Natural killer cell (primary cell): Measurements from ENCODE around the gene TBC1D22A. TPM values are rescaled to one million over a fixed set of nuclear protein-coding genes. Genes with fewer than 3 reads are reported as not detected.

Experiments
- ATAC-seq, 3 donors: fragments of 150-1000 bp in 2 of 3; fragments of 200-7000 bp in 1 of 3; cut with Tn5 transposase; 1 replicate in 1 of 3; 2 replicates in 2 of 3; pipeline ENCODE4 v1.10.0; 2021; ENCODE audit warnings: mild to moderate bottlenecking in 2 of 3, moderate library complexity in 2 of 3
- DNase-seq, 2 donors: peaks; one replicate each; pipeline versions ENCODE4 v3.0.0 to v3.0.0-alpha.2; 2013 to 2021; ENCODE audit warnings: mixed read lengths in 1 of 2
- H3K27ac ChIP-seq: one replicate; pipeline ENCODE4 v1.5.1; 2013; ENCODE audit warnings: mild to moderate bottlenecking, low read length
- H3K27me3 ChIP-seq: one replicate; pipeline ENCODE4 v1.6.1; 2013; ENCODE audit warnings: low read length; ENCODE audit not compliant: control insufficient read depth, insufficient read depth
- H3K36me3 ChIP-seq: one replicate; pipeline ENCODE4 v1.6.1; 2013; ENCODE audit warnings: low read length; ENCODE audit not compliant: control insufficient read depth, insufficient read depth
- H3K4me1 ChIP-seq: one replicate; pipeline ENCODE4 v1.6.1; 2013; ENCODE audit warnings: low read length; ENCODE audit not compliant: control insufficient read depth, insufficient read depth
- H3K4me3 ChIP-seq: one replicate; pipeline ENCODE4 v1.5.1; 2013; ENCODE audit warnings: low read length
- H3K9me3 ChIP-seq: one replicate; pipeline ENCODE4 v1.6.1; 2013; ENCODE audit warnings: low read length; ENCODE audit not compliant: control insufficient read depth, insufficient read depth
- H3K27ac Mint-ChIP-seq, 2 donors: one replicate each; pipeline ENCODE4 v1.8.0; 2022; ENCODE audit warnings: mild to moderate bottlenecking in 2 of 2, mixed read lengths in 2 of 2, moderate library complexity in 1 of 2
- H3K27me3 Mint-ChIP-seq, 2 donors: one replicate each; pipeline ENCODE4 v1.8.0; 2022; ENCODE audit warnings: low read depth in 2 of 2, mixed read lengths in 2 of 2
- H3K36me3 Mint-ChIP-seq: one replicate; pipeline ENCODE4 v1.8.0; 2022; ENCODE audit warnings: mixed read lengths
- H3K4me1 Mint-ChIP-seq, 2 donors: one replicate each; pipeline ENCODE4 v1.8.0; 2022; ENCODE audit warnings: mixed read lengths in 2 of 2
- H3K4me3 Mint-ChIP-seq: one replicate; pipeline ENCODE4 v1.8.0; 2022; ENCODE audit warnings: mild to moderate bottlenecking, moderate library complexity, mixed read lengths
- H3K9me3 Mint-ChIP-seq, 2 donors: one replicate each; pipeline ENCODE4 v1.8.0; 2022; ENCODE audit warnings: mixed read lengths in 2 of 2
- whole genome bisulfite sequencing: methylation state at CpG from one replicate; pipeline ENCODE4 v1.1.7; 2013; ENCODE audit warnings: missing lambda C conversion rate; ENCODE audit not compliant: insufficient coverage; 5-methylcytosine and 5-hydroxymethylcytosine counted together
- intact Hi-C: fragments of 100-400 bp; cut with micrococcal nuclease; formaldehyde crosslinking; loops from one replicate; pipeline ENCODE4 v1.14.2; 2022
- total RNA-seq, 4 donors: library from RNA; stranded (reverse); fragments of 120-200 nt in 1 of 4; gene quantifications; one replicate each; pipeline versions ENCODE4 v1.2.3 to v1.2.4, GENCODE V29; 2013 to 2022
- TF ChIP-seq, protein P1 (sequence below): fragments of 200-600 bp; IDR thresholded peaks from one replicate; pipeline ENCODE4 v1.8.0; 2022; ENCODE audit warnings: antibody characterized with exemption

TBC1D22A gene
- total RNA-seq, 3 donors from 2014 or later (not counting 1 experiment from before 2014, with no cell fraction given) = 47.4 to 53.7 (median 53.2) TPM

DNA sequence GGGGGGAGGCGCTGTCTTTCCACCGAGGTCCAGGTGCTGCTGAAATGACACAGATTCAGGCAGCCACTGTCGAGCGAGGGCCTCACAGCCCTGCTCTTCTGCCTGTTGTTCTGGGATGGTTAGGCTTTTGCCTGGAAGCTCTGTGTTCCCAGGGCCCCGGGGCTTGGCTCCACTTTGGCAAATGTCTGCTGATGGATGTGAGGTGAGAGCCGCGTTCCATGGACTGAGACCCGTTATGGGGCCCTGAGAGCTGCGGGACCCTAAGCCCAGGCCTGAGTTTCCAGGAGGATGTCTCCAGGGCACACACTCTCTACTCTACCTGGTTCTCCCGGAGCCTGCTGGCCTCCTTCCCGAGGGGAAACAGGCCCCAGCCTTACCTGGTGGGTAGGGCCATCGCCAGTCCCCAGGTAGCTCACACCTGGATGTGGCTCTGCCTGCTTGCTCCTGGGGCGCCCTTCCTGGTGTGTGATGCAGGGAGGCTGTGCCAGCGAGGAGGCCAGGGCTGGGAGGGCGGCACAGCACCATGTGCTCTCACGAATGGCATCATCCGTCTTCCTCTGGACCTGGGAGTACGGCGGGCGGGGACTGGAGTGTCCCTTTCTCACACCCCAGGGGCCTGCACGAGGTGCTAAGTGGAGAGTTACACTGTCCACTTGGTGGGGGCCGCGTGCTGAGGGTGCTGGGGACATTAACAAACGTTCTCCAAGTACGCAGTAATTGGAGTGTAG is 435.5 kb downstream of the TBC1D22A start:
- no peak overlapping the region for H3K27ac Mint-ChIP-seq
- peak in 1 of 2 donors; percentile 9 for DNase-seq
- H3K36me3 Mint-ChIP-seq = no peaks in the 10 kb centered on the region

DNA sequence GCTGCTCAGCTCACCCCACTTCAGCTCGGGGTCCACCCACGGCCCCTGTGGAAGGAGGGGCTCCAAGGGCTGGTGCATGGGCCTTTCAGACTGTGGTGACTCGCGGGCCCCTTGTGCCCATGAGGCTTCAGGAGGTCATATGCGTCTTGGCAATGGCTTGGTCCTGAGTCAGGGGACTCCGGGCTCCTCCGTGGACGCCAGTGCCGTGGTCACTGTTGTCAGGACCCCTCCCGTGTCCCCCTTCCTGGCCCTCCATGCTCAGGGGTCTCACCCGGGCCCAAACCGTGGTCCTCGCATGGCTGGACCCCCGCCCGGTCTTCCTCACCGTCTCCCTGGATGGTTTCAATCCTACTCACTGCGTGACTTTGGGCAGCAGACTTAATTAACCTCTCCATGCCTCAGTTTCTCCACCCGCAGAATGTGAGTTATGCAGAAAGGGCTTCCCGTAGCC is 436.4 kb downstream of the TBC1D22A start:
- H3K4me1 Mint-ChIP-seq = no peaks in the 10 kb centered on the region
- no peaks in the 10 kb centered on the region for H3K4me1 ChIP-seq
- no peaks in the 10 kb centered on the region for H3K36me3 Mint-ChIP-seq
- TF ChIP-seq, protein P1, sequence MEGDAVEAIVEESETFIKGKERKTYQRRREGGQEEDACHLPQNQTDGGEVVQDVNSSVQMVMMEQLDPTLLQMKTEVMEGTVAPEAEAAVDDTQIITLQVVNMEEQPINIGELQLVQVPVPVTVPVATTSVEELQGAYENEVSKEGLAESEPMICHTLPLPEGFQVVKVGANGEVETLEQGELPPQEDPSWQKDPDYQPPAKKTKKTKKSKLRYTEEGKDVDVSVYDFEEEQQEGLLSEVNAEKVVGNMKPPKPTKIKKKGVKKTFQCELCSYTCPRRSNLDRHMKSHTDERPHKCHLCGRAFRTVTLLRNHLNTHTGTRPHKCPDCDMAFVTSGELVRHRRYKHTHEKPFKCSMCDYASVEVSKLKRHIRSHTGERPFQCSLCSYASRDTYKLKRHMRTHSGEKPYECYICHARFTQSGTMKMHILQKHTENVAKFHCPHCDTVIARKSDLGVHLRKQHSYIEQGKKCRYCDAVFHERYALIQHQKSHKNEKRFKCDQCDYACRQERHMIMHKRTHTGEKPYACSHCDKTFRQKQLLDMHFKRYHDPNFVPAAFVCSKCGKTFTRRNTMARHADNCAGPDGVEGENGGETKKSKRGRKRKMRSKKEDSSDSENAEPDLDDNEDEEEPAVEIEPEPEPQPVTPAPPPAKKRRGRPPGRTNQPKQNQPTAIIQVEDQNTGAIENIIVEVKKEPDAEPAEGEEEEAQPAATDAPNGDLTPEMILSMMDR = no peak
- H3K27ac ChIP-seq = no peak overlapping the region
- no peaks in the 10 kb centered on the region for H3K9me3 ChIP-seq
- no peak overlapping the region for H3K4me3 Mint-ChIP-seq
- no peaks in the 10 kb centered on the region for H3K36me3 ChIP-seq
- no peak overlapping the region for H3K27ac Mint-ChIP-seq
- intact Hi-C loops = no loop called here
- no peaks in the 10 kb centered on the region for H3K27me3 ChIP-seq
- no peak overlapping the region for H3K4me3 ChIP-seq
- WGBS = 90% methylated on average over 19 of the region's 19 CpGs
- no peak for ATAC-seq
- DNase-seq = peak in 1 of 2 donors; percentile 10
- no peaks in the 10 kb centered on the region for H3K27me3 Mint-ChIP-seq
- H3K9me3 Mint-ChIP-seq = no peaks in the 10 kb centered on the region

More for the DNA sequence above, 435.5 kb downstream of the TBC1D22A start:
- WGBS = 87% methylated on average over 25 of the region's 25 CpGs
- no peaks in the 10 kb centered on the region for H3K4me1 ChIP-seq
- no peak for ATAC-seq
- TF ChIP-seq, protein P1 = no peak
- Mint-ChIP-seq H3K9me3 (no peaks in the 10 kb centered on the region), H3K4me3 (no peak overlapping the region), H3K4me1 (no peaks in the 10 kb centered on the region), H3K27me3 (no peaks in the 10 kb centered on the region)
- H3K27me3 ChIP-seq = no peaks in the 10 kb centered on the region
- no peaks in the 10 kb centered on the region for H3K36me3 ChIP-seq
- H3K27ac ChIP-seq = no peak overlapping the region
- H3K9me3 ChIP-seq = no peaks in the 10 kb centered on the region
- H3K4me3 ChIP-seq = no peak overlapping the region
- intact Hi-C loops = no loop called here

DNA sequence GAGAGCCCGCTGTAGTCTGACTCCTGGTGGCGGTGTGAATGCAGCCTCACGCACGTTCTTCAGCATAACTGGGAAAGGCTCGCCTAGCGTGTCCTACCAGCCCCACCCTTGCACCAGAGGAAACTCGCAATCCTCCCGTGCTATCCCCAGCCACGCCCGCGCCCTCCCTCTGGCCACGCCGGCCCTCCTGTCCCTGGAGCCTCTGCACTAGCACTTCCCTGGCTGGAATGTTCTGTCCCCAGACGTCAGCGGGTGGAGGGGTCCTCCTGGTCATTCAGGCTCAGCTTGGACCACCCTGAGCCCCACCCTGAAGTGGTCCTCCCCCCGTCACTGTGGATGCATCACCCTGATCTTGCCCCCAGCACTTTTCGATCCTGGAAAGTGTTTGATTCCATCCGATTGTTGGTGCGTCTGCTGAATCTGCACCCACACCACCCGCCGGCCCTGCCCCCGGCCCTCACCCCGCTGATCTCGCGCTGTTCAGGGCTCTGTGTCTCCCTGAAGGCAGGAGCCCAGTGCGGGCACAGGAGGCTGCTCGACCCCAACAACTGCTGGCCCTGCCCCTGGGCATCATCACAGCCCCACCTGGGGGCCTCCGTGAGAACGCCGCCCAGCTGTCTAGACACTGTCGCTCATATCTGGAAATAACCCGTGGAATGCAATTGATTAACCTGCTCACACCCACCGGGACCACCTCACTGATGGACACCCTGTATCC is 437.0 kb downstream of the TBC1D22A start:
- intact Hi-C loops = no loop called here
- Mint-ChIP-seq H3K36me3 (no peaks in the 10 kb centered on the region), H3K4me1 (no peaks in the 10 kb centered on the region), H3K9me3 (no peaks in the 10 kb centered on the region), H3K27me3 (no peaks in the 10 kb centered on the region), H3K27ac (no peak overlapping the region), H3K4me3 (no peak overlapping the region)
- no peaks in the 10 kb centered on the region for H3K36me3 ChIP-seq
- no peaks in the 10 kb centered on the region for H3K27me3 ChIP-seq
- WGBS = 89% methylated on average over 33 of the region's 33 CpGs
- no peaks in the 10 kb centered on the region for H3K9me3 ChIP-seq
- H3K4me1 ChIP-seq = no peaks in the 10 kb centered on the region
- DNase-seq (peak in 1 of 2 donors; percentile 11), ATAC-seq (no peak)
- no peak overlapping the region for H3K4me3 ChIP-seq
- TF ChIP-seq, protein P1 = no peak
- H3K27ac ChIP-seq = no peak overlapping the region
